Uterus (tissue), 2 donors: ENCODE data around the gene NPIPB9.
"Not testable (repeated sequence)": the region's sequence is repeated elsewhere in the genome, so short reads cannot be mapped to it uniquely, and the experiment has no call there.

Source experiments
- CTCF ChIP-seq, 4 experiments: fragments of 200-600 bp in 2 of 4; fragments of 450-650 bp in 2 of 4; sonication (generic) in 2 of 4; IDR thresholded peaks; one replicate each; pipeline ENCODE4 v1.5.1; 2016 to 2019; ENCODE audit warnings: antibody characterized with exemption in 4 of 4, mild to moderate bottlenecking in 2 of 4, moderate library complexity in 1 of 4
- POLR2A ChIP-seq, 2 donors: fragments of 450-650 bp; IDR thresholded peaks; one replicate each; pipeline ENCODE4 v1.6.1; 2016; ENCODE audit warnings: antibody characterized with exemption in 2 of 2, mild to moderate bottlenecking in 1 of 2, moderate library complexity in 1 of 2

GRCh38 chr16:28751487-28751886 is at the start of gene NPIPB9:
- not testable (repeated sequence) for TF ChIP-seq CTCF, POLR2A (IDR thresholded peaks at IDR 0.05)
